MM.1S (cell line): ENCODE measurements around the gene ARID2.

Experiments used
- DNase-seq: peaks from one replicate; pipeline ENCODE4 v3.0.0-alpha.2; 2015
- H2AFZ ChIP-seq: fragments of 300-600 bp; sonication (generic); 2 replicates; pipeline ENCODE4 v1.6.0; 2016; ENCODE audit warnings: antibody characterized with exemption, low read length
- H3F3A ChIP-seq: fragments of 300-600 bp; sonication (generic); 2 replicates; pipeline ENCODE4 v1.6.1; 2016; ENCODE audit warnings: mild to moderate bottlenecking, antibody characterized with exemption, low read length, moderate library complexity, mixed read lengths; ENCODE audit not compliant: insufficient read depth
- H3K27ac ChIP-seq: fragments of 300-600 bp; sonication (generic); 2 replicates; pipeline ENCODE4 v1.5.1; 2016; ENCODE audit warnings: mild to moderate bottlenecking, low read length
- H3K27me3 ChIP-seq: fragments of 300-600 bp; sonication (generic); replicated peaks from 2 replicates; pipeline ENCODE4 v1.6.0; 2016; ENCODE audit warnings: low read length; ENCODE audit not compliant: insufficient read depth
- H3K36me3 ChIP-seq: fragments of 300-600 bp; sonication (generic); replicated peaks from 2 replicates; pipeline ENCODE4 v1.6.1; 2016; ENCODE audit warnings: mild to moderate bottlenecking, low read length, mixed read lengths; ENCODE audit not compliant: insufficient read depth
- H3K4me1 ChIP-seq: fragments of 300-600 bp; sonication (generic); 2 replicates; pipeline ENCODE4 v1.6.1; 2016; ENCODE audit warnings: low read length, mixed read lengths
- H3K4me2 ChIP-seq: fragments of 300-600 bp; sonication (generic); 2 replicates; pipeline ENCODE4 v1.6.0; 2016; ENCODE audit warnings: low read depth, low read length
- H3K4me3 ChIP-seq: fragments of 300-600 bp; sonication (generic); 2 replicates; pipeline ENCODE4 v1.5.1; 2016; ENCODE audit warnings: low read length, mixed read lengths
- H3K79me2 ChIP-seq: fragments of 300-600 bp; sonication (generic); 2 replicates; pipeline ENCODE4 v1.6.1; 2016; ENCODE audit warnings: mixed run types, low read length, mixed read lengths
- H3K9ac ChIP-seq: fragments of 300-600 bp; sonication (generic); 2 replicates; pipeline ENCODE4 v1.6.1; 2016; ENCODE audit warnings: low read length, mixed read lengths
- H3K9me2 ChIP-seq: fragments of 300-600 bp; sonication (generic); replicated peaks from 2 replicates; pipeline ENCODE4 v1.6.1; 2016; ENCODE audit warnings: mild to moderate bottlenecking, low read length, mixed read lengths; ENCODE audit not compliant: insufficient read depth
- H3K9me3 ChIP-seq: fragments of 300-600 bp; sonication (generic); replicated peaks from 2 replicates; pipeline ENCODE4 v1.6.1; 2016; ENCODE audit warnings: mild to moderate bottlenecking, low read length, mixed read lengths; ENCODE audit not compliant: insufficient read depth
- H4K20me1 ChIP-seq: fragments of 300-600 bp; sonication (generic); 2 replicates; pipeline ENCODE4 v1.6.1; 2016; ENCODE audit warnings: mild to moderate bottlenecking, low read length, moderate library complexity, mixed read lengths; ENCODE audit not compliant: insufficient read depth
- EZH2 ChIP-seq: fragments of 300-600 bp; sonication (generic); optimal IDR thresholded peaks from 2 replicates; pipeline ENCODE3; 2017; ENCODE audit warnings: low read depth, mild to moderate bottlenecking, antibody characterized with exemption, low read length, mixed read lengths
- EZH2phosphoT487 ChIP-seq: fragments of 300-600 bp; sonication (generic); IDR thresholded peaks from 2 replicates; pipeline ENCODE4 v1.6.1; 2018; ENCODE audit warnings: antibody characterized with exemption, low read length
- TF ChIP-seq, protein P1 (sequence below): fragments of 300-600 bp; sonication (generic); IDR thresholded peaks from 2 replicates; pipeline ENCODE4 v1.5.1; 2016; ENCODE audit warnings: antibody characterized with exemption, low read length, mixed read lengths

Gene ARID2

DNA sequence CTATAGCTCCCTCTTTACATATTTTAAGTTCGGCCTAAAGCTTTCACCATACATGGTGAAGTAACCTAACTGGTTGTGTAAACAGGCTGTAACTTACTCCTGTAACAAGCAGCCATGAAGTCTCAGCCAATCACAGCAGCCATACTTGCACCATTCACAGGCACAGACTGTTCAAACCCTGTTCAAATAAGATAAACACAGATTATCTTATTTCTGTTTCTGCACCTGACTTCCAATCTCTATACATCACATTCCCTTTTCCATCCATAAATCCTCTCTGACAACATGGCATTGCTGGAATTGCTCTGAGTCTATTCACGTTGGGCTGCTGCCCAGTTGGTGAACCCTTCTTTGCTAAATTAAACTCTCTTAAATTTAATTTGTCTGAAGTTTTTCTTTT is 34.5 kb upstream of the ARID2 start:
- no peak overlapping the region for H3K27ac ChIP-seq
- H3F3A ChIP-seq, result no peaks in the 10 kb centered on the region
- TF ChIP-seq EZH2, result no peak
- TF ChIP-seq EZH2phosphoT487, result no peak
- TF ChIP-seq, protein P1, sequence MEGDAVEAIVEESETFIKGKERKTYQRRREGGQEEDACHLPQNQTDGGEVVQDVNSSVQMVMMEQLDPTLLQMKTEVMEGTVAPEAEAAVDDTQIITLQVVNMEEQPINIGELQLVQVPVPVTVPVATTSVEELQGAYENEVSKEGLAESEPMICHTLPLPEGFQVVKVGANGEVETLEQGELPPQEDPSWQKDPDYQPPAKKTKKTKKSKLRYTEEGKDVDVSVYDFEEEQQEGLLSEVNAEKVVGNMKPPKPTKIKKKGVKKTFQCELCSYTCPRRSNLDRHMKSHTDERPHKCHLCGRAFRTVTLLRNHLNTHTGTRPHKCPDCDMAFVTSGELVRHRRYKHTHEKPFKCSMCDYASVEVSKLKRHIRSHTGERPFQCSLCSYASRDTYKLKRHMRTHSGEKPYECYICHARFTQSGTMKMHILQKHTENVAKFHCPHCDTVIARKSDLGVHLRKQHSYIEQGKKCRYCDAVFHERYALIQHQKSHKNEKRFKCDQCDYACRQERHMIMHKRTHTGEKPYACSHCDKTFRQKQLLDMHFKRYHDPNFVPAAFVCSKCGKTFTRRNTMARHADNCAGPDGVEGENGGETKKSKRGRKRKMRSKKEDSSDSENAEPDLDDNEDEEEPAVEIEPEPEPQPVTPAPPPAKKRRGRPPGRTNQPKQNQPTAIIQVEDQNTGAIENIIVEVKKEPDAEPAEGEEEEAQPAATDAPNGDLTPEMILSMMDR, result no peak
- no peak overlapping the region for H3K4me2 ChIP-seq
- no peaks in the 10 kb centered on the region for H3K36me3 ChIP-seq
- H3K9ac ChIP-seq, result no peak overlapping the region
- H3K79me2 ChIP-seq, result no peaks in the 10 kb centered on the region
- no peaks in the 10 kb centered on the region for H4K20me1 ChIP-seq
- DNase-seq, result no peak
- no peaks in the 10 kb centered on the region for H3K27me3 ChIP-seq
- H3K4me3 ChIP-seq, result no peak overlapping the region
- H2AFZ ChIP-seq, result no peak overlapping the region
- H3K4me1 ChIP-seq, result no peaks in the 10 kb centered on the region
- no peaks in the 10 kb centered on the region for H3K9me2 ChIP-seq
- H3K9me3 ChIP-seq, result no peaks in the 10 kb centered on the region

- Histone ChIP-seq H3K4me2 (no peak overlapping the region), H3K4me3 (no peak overlapping the region), H4K20me1 (no peaks in the 10 kb centered on the region), H2AFZ (no peak overlapping the region), H3K27ac (no peak overlapping the region), H3K36me3 (no peaks in the 10 kb centered on the region), H3K27me3 (no peaks in the 10 kb centered on the region), H3K9ac (no peak overlapping the region), H3K9me3 (no peaks in the 10 kb centered on the region), H3K4me1 (no peaks in the 10 kb centered on the region), H3F3A (no peaks in the 10 kb centered on the region), H3K9me2 (no peaks in the 10 kb centered on the region), H3K79me2 (no peaks in the 10 kb centered on the region)
- TF ChIP-seq EZH2, result no peak
- TF ChIP-seq, protein P1, result no peak
- DNase-seq, result no peak
Measured at GRCh38 chr12:45695606-45696005, 33.9 kb upstream of the ARID2 start.

GRCh38 chr12:45696049-45696448 is 33.5 kb upstream of the ARID2 start:
- H3K9ac ChIP-seq, result no peak overlapping the region
- no peak overlapping the region for H2AFZ ChIP-seq
- H3K27me3 ChIP-seq, result no peaks in the 10 kb centered on the region

More at GRCh38 chr12:45696049-45696448, 33.5 kb upstream of the ARID2 start:
- Histone ChIP-seq H3F3A (no peaks in the 10 kb centered on the region), H3K4me1 (no peaks in the 10 kb centered on the region), H3K9me2 (no peaks in the 10 kb centered on the region), H3K9me3 (no peaks in the 10 kb centered on the region), H3K79me2 (no peaks in the 10 kb centered on the region), H3K36me3 (no peaks in the 10 kb centered on the region), H3K4me3 (no peak overlapping the region), H3K27ac (no peak overlapping the region), H4K20me1 (no peaks in the 10 kb centered on the region), H3K4me2 (no peak overlapping the region)
- TF ChIP-seq EZH2, result no peak
- TF ChIP-seq, protein P1, result no peak
- no peak for TF ChIP-seq EZH2phosphoT487
- DNase-seq, result no peak
